ENCODE results near the gene SPHKAP.

DNA sequence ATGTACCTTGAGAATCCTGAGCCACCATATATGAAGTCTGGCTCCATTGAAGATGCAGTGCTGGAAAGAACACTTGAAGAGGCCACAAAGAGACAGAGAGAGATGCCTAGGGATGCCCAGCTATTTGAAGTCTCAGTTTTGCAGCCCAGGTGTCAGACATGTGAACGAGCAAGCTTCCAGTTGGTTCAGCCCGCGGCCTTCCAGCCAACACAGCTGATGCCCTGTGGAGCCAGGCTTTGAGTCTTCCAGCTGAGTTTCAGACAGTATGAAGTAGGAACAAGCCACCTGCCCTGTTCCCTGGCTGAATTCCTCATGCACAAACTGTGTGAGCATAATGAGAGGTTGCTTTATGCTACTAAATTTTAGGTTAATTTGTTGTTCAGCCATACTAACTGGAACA is 108.8 kb downstream of the SPHKAP start:
- TF ChIP-seq BHLHE40 (IDR thresholded peaks at IDR 0.05; ENCODE audit: borderline replicate concordance), result no peak
- no peak for TF ChIP-seq SP1 (IDR thresholded peaks at IDR 0.05)
- TF ChIP-seq ELF4 (IDR thresholded peaks at IDR 0.05), result no peak
- TF ChIP-seq ZNF384 (IDR thresholded peaks at IDR 0.05), result no peak
- no peak for TF ChIP-seq ARNT (IDR thresholded peaks at IDR 0.05)
- no peak for TF ChIP-seq HDGF (IDR thresholded peaks at IDR 0.05; ENCODE audit: borderline replicate concordance)
- no peak for TF ChIP-seq LEF1 (IDR thresholded peaks at IDR 0.05; ENCODE audit: borderline replicate concordance)
- no peak for TF ChIP-seq FOXM1 (IDR thresholded peaks at IDR 0.05; ENCODE audit: borderline replicate concordance)
- TF ChIP-seq CTBP1 (IDR thresholded peaks at IDR 0.05; ENCODE audit: borderline replicate concordance), result no peak
- no peak for TF ChIP-seq PKNOX1 (IDR thresholded peaks at IDR 0.05)
- TF ChIP-seq SUZ12 (IDR thresholded peaks at IDR 0.05), result no peak
